Stimulated activated naive B cell treated with anti-CD40 and anti-IgM and Interleukin-4, amounts not matched to agents 10 μg/mL and 1 μg/mL and 100 μg/mL, for 72 hours (primary cell): ENCODE results near the gene RHOBTB1.

Source experiments
- ATAC-seq, 2 donors: fragments of 150-1000 bp; cut with Tn5 transposase; replicated peaks; 2 replicates each; pipeline ENCODE4 v1.10.0; 2021; ENCODE audit warnings: moderate library complexity in 1 of 2
- DNase-seq: peaks from one replicate; pipeline ENCODE4 v3.0.0; 2021
- H3K27ac Mint-ChIP-seq: one replicate; pipeline ENCODE4 v1.8.0; 2022; ENCODE audit warnings: mild to moderate bottlenecking, mixed read lengths
- H3K27me3 Mint-ChIP-seq, 2 donors: one replicate each; pipeline ENCODE4 v1.8.0; 2022; ENCODE audit warnings: mixed read lengths in 2 of 2
- H3K36me3 Mint-ChIP-seq, 2 donors: one replicate each; pipeline ENCODE4 v1.8.0; 2022; ENCODE audit warnings: mixed read lengths in 2 of 2, mild to moderate bottlenecking in 1 of 2
- H3K4me1 Mint-ChIP-seq, 2 donors: one replicate each; pipeline ENCODE4 v1.8.0; 2022; ENCODE audit warnings: mixed read lengths in 2 of 2, mild to moderate bottlenecking in 1 of 2
- H3K4me3 Mint-ChIP-seq, 2 donors: one replicate each; pipeline ENCODE4 v1.8.0; 2022; ENCODE audit warnings: mild to moderate bottlenecking in 2 of 2, mixed read lengths in 2 of 2, moderate library complexity in 1 of 2
- H3K9me3 Mint-ChIP-seq, 2 donors: one replicate each; pipeline ENCODE4 v1.8.0; 2022; ENCODE audit warnings: mixed read lengths in 2 of 2, mild to moderate bottlenecking in 1 of 2

Gene RHOBTB1

GRCh38 chr10:60896810-60897209 lies 47.2 kb downstream of the RHOBTB1 start:
- no peak for ATAC-seq
- H3K27ac Mint-ChIP-seq: no peak overlapping the region
- no peaks in the 10 kb centered on the region for H3K4me1 Mint-ChIP-seq
- peaks cover 0 to 2% of the 10 kb centered on the region in 2 donors for H3K36me3 Mint-ChIP-seq
- H3K9me3 Mint-ChIP-seq: peaks cover 0 to 2% of the 10 kb centered on the region in 2 donors
- DNase-seq: no peak
- H3K27me3 Mint-ChIP-seq: no peaks in the 10 kb centered on the region
- no peak overlapping the region for H3K4me3 Mint-ChIP-seq

GRCh38 chr10:60896033-60896432 lies 48.0 kb downstream of the RHOBTB1 start:
- Mint-ChIP-seq H3K36me3 (peaks cover 0 to 4% of the 10 kb centered on the region in 2 donors), H3K27me3 (no peaks in the 10 kb centered on the region), H3K4me3 (no peak overlapping the region), H3K9me3 (peaks cover 0 to 3% of the 10 kb centered on the region in 2 donors), H3K27ac (no peak overlapping the region), H3K4me1 (no peaks in the 10 kb centered on the region)
- no peak for DNase-seq
- ATAC-seq: no peak

GRCh38 chr10:60894786-60895185 lies 49.2 kb downstream of the RHOBTB1 start:
- Mint-ChIP-seq H3K9me3 (peaks cover 0 to 3% of the 10 kb centered on the region in 2 donors), H3K4me1 (no peaks in the 10 kb centered on the region), H3K36me3 (peaks cover 0 to 4% of the 10 kb centered on the region in 2 donors), H3K4me3 (no peak overlapping the region), H3K27me3 (no peaks in the 10 kb centered on the region), H3K27ac (no peak overlapping the region)
- DNase-seq (no peak), ATAC-seq (no peak)

- no peak for ATAC-seq
- Mint-ChIP-seq H3K27ac (no peak overlapping the region), H3K9me3 (peaks cover 0 to 3% of the 10 kb centered on the region in 2 donors), H3K27me3 (no peaks in the 10 kb centered on the region), H3K4me3 (no peak overlapping the region), H3K36me3 (peaks cover 0 to 4% of the 10 kb centered on the region in 2 donors), H3K4me1 (no peaks in the 10 kb centered on the region)
- DNase-seq: no peak
These were observed 50.8 kb downstream of the RHOBTB1 start for GRCh38 chr10:60893231-60893630.

- no peaks in the 10 kb centered on the region for H3K4me1 Mint-ChIP-seq
- DNase-seq: no peak
- no peak overlapping the region for H3K27ac Mint-ChIP-seq
- no peak for ATAC-seq
- no peaks in the 10 kb centered on the region for H3K27me3 Mint-ChIP-seq
- H3K4me3 Mint-ChIP-seq: no peak overlapping the region
- peaks cover 0 to 4% of the 10 kb centered on the region in 2 donors for H3K36me3 Mint-ChIP-seq
- H3K9me3 Mint-ChIP-seq: peaks cover 0 to 3% of the 10 kb centered on the region in 2 donors
These were observed 51.4 kb downstream of the RHOBTB1 start for GRCh38 chr10:60892571-60892970.

GRCh38 chr10:60890811-60891210 lies 53.2 kb downstream of the RHOBTB1 start:
- Mint-ChIP-seq H3K4me3 (no peak overlapping the region), H3K36me3 (peaks cover 0 to 4% of the 10 kb centered on the region in 2 donors), H3K27ac (no peak overlapping the region), H3K27me3 (no peaks in the 10 kb centered on the region), H3K4me1 (no peaks in the 10 kb centered on the region), H3K9me3 (peaks cover 0 to 3% of the 10 kb centered on the region in 2 donors)
- ATAC-seq: no peak
- DNase-seq: no peak

- ATAC-seq (peak in 1 of 2 donors; percentile 52), DNase-seq (no peak)
- H3K36me3 Mint-ChIP-seq: peaks cover 0 to 3% of the 10 kb centered on the region in 2 donors
- H3K27ac Mint-ChIP-seq: no peak overlapping the region
- H3K4me3 Mint-ChIP-seq: no peak overlapping the region
- peaks cover 0 to 4% of the 10 kb centered on the region in 2 donors for H3K4me1 Mint-ChIP-seq
- no peaks in the 10 kb centered on the region for H3K9me3 Mint-ChIP-seq
- H3K27me3 Mint-ChIP-seq: no peaks in the 10 kb centered on the region
These were observed 60.8 kb downstream of the RHOBTB1 start for GRCh38 chr10:60883187-60883586.

- Mint-ChIP-seq H3K9me3 (no peaks in the 10 kb centered on the region), H3K4me3 (no peak overlapping the region), H3K36me3 (peaks cover 0 to 3% of the 10 kb centered on the region in 2 donors), H3K4me1 (peaks cover 0 to 4% of the 10 kb centered on the region in 2 donors), H3K27me3 (no peaks in the 10 kb centered on the region), H3K27ac (no peak overlapping the region)
- no peak for DNase-seq
- no peak for ATAC-seq
These were observed 65.8 kb downstream of the RHOBTB1 start for GRCh38 chr10:60878224-60878623.

- no peak for DNase-seq
These were observed 66.2 kb downstream of the RHOBTB1 start for GRCh38 chr10:60877777-60878120.

GRCh38 chr10:60877061-60877776 lies 66.8 kb downstream of the RHOBTB1 start:
- ATAC-seq: no peak
- Mint-ChIP-seq H3K4me1 (peaks cover 0 to 4% of the 10 kb centered on the region in 2 donors), H3K4me3 (no peak overlapping the region), H3K9me3 (no peaks in the 10 kb centered on the region), H3K27ac (no peak overlapping the region), H3K36me3 (peaks cover 0 to 3% of the 10 kb centered on the region in 2 donors), H3K27me3 (no peaks in the 10 kb centered on the region)
- no peak for DNase-seq

More at GRCh38 chr10:60877777-60878120, 66.2 kb downstream of the RHOBTB1 start:
- H3K4me3 Mint-ChIP-seq: no peak overlapping the region
- ATAC-seq: no peak
- H3K27ac Mint-ChIP-seq: no peak overlapping the region
- H3K4me1 Mint-ChIP-seq: peaks cover 0 to 4% of the 10 kb centered on the region in 2 donors
- no peaks in the 10 kb centered on the region for H3K27me3 Mint-ChIP-seq
- H3K36me3 Mint-ChIP-seq: peaks cover 0 to 3% of the 10 kb centered on the region in 2 donors
- H3K9me3 Mint-ChIP-seq: no peaks in the 10 kb centered on the region

GRCh38 chr10:60873758-60874157 lies 70.2 kb downstream of the RHOBTB1 start:
- Mint-ChIP-seq H3K27ac (no peak overlapping the region), H3K27me3 (no peaks in the 10 kb centered on the region), H3K4me1 (no peaks in the 10 kb centered on the region), H3K9me3 (no peaks in the 10 kb centered on the region), H3K36me3 (no peaks in the 10 kb centered on the region), H3K4me3 (no peak overlapping the region)
- ATAC-seq (no peak), DNase-seq (no peak)

- ATAC-seq: no peak
- no peaks in the 10 kb centered on the region for H3K4me1 Mint-ChIP-seq
- no peak overlapping the region for H3K27ac Mint-ChIP-seq
- no peaks in the 10 kb centered on the region for H3K9me3 Mint-ChIP-seq
- DNase-seq: no peak
- H3K27me3 Mint-ChIP-seq: no peaks in the 10 kb centered on the region
- H3K4me3 Mint-ChIP-seq: no peak overlapping the region
- no peaks in the 10 kb centered on the region for H3K36me3 Mint-ChIP-seq
These were observed 71.5 kb downstream of the RHOBTB1 start for GRCh38 chr10:60872451-60872850.

- Mint-ChIP-seq H3K36me3 (no peaks in the 10 kb centered on the region), H3K27me3 (no peaks in the 10 kb centered on the region), H3K27ac (no peak overlapping the region), H3K4me1 (no peaks in the 10 kb centered on the region), H3K9me3 (no peaks in the 10 kb centered on the region), H3K4me3 (no peak overlapping the region)
- no peak for DNase-seq
- no peak for ATAC-seq
These were observed 72.8 kb downstream of the RHOBTB1 start for GRCh38 chr10:60871215-60871614.

- H3K27me3 Mint-ChIP-seq: no peaks in the 10 kb centered on the region
- H3K36me3 Mint-ChIP-seq: no peaks in the 10 kb centered on the region
- H3K27ac Mint-ChIP-seq: no peak overlapping the region
- ATAC-seq (no peak), DNase-seq (no peak)
- H3K9me3 Mint-ChIP-seq: no peaks in the 10 kb centered on the region
- H3K4me3 Mint-ChIP-seq: no peak overlapping the region
- no peaks in the 10 kb centered on the region for H3K4me1 Mint-ChIP-seq
These were observed 73.2 kb downstream of the RHOBTB1 start for GRCh38 chr10:60870803-60871202.

- no peak overlapping the region for H3K27ac Mint-ChIP-seq
- DNase-seq: no peak
- H3K9me3 Mint-ChIP-seq: no peaks in the 10 kb centered on the region
- ATAC-seq: no peak
- no peaks in the 10 kb centered on the region for H3K4me1 Mint-ChIP-seq
- no peaks in the 10 kb centered on the region for H3K36me3 Mint-ChIP-seq
- H3K27me3 Mint-ChIP-seq: no peaks in the 10 kb centered on the region
- no peak overlapping the region for H3K4me3 Mint-ChIP-seq
These were observed 73.6 kb downstream of the RHOBTB1 start for GRCh38 chr10:60870416-60870728.
